H1 (cell line): ENCODE data around the gene FIP1L1. TPM values are rescaled to one million over a fixed set of nuclear protein-coding genes. Genes with fewer than 3 reads are reported as not detected.
A peak's percentile ranks its signal among the peaks of the same experiment; 100 is the strongest.

ENCODE experiments used
- CTCF ChIA-PET: fragments of 300-600 bp; sonication (Branson Sonifier 250); formaldehyde crosslinking; loops from one replicate; lab custom pipeline; 2021; ENCODE audit not compliant: partially characterized antibody; lab: Charles Lee
- POLR2A ChIA-PET: fragments of 300-600 bp; sonication (Branson Sonifier 250); formaldehyde crosslinking; loops from one replicate; lab custom pipeline; 2021; ENCODE audit warnings: inconsistent platforms; ENCODE audit not compliant: partially characterized antibody; lab: Charles Lee
- DNase-seq, 2 experiments: peaks; one replicate each; pipeline versions ENCODE4 v3.0.0 to v3.0.0-alpha.2; 2010 to 2022; ENCODE audit warnings: low spot score in 2 of 2, low read depth in 1 of 2, mixed read lengths in 1 of 2
- FAIRE-seq: peaks from 2 replicates; lab custom pipeline; 2011; peaks lifted over from hg19 to GRCh38; lab: Jason Lieb, UNC
- H2AFZ ChIP-seq: 2 replicates; pipeline ENCODE4 v1.8.1; 2012; ENCODE audit warnings: low read length, inconsistent platforms
- H2AK5ac ChIP-seq: 2 replicates; pipeline ENCODE4 v1.6.1; 2013; ENCODE audit warnings: low read depth, low read length
- H2BK120ac ChIP-seq: replicated peaks from 2 replicates; pipeline ENCODE3; 2013; ENCODE audit warnings: low read depth, low read length, inconsistent platforms
- H2BK12ac ChIP-seq: 2 replicates; pipeline ENCODE4 v1.6.1; 2013; ENCODE audit warnings: low read depth, low read length
- H2BK15ac ChIP-seq: 2 replicates; pipeline ENCODE4 v1.6.1; 2013; ENCODE audit warnings: low read length
- H2BK20ac ChIP-seq: 2 replicates; pipeline ENCODE4 v1.6.1; 2013; ENCODE audit warnings: low read length
- H2BK5ac ChIP-seq: 2 replicates; pipeline ENCODE4 v1.6.1; 2013; ENCODE audit warnings: low read depth, low read length
- H3K14ac ChIP-seq: 2 replicates; pipeline ENCODE4 v1.6.1; 2013; ENCODE audit warnings: inconsistent platforms; ENCODE audit not compliant: insufficient read length
- H3K18ac ChIP-seq: 2 replicates; pipeline ENCODE4 v1.6.1; 2013; ENCODE audit warnings: low read length; ENCODE audit errors: extremely low read depth
- H3K23ac ChIP-seq: 2 replicates; pipeline ENCODE4 v1.6.1; 2013; ENCODE audit warnings: inconsistent platforms; ENCODE audit not compliant: insufficient read length
- H3K23me2 ChIP-seq: 2 replicates; pipeline ENCODE4 v1.6.1; 2013; ENCODE audit warnings: low read depth, low read length
- H3K27ac ChIP-seq: 2 replicates; pipeline ENCODE4 v1.6.1; 2011; ENCODE audit warnings: low read depth, low read length, inconsistent platforms
- H3K27me3 ChIP-seq, 4 experiments: replicated peaks in 1 of 4; 1 replicate in 1 of 4; 2 replicates in 3 of 4; pipeline versions ENCODE4 v1.6.1 to v1.8.1; 2011 to 2013; ENCODE audit warnings: low read length in 3 of 4, mild to moderate bottlenecking in 3 of 4, inconsistent platforms in 2 of 4, mixed read lengths in 2 of 4, moderate library complexity in 1 of 4; ENCODE audit not compliant: control insufficient read depth in 3 of 4, insufficient read depth in 3 of 4; ENCODE audit errors: extremely low read depth in 1 of 4
- H3K36me3 ChIP-seq, 4 experiments: 2 replicates each; pipeline versions ENCODE4 v1.6.1 to v1.8.1; 2011 to 2013; ENCODE audit warnings: mild to moderate bottlenecking in 4 of 4, low read length in 3 of 4, moderate library complexity in 2 of 4, control low read depth in 1 of 4, inconsistent platforms in 1 of 4; ENCODE audit not compliant: insufficient read depth in 4 of 4, control insufficient read depth in 2 of 4
- H3K4ac ChIP-seq: replicated peaks from 2 replicates; pipeline ENCODE3; 2013; ENCODE audit warnings: low read length, low read depth, mixed read lengths, inconsistent platforms; ENCODE audit not compliant: insufficient read length
- H3K4me1 ChIP-seq, 4 experiments: replicated peaks in 1 of 4; 1 replicate in 1 of 4; 2 replicates in 3 of 4; pipeline versions ENCODE4 v1.6.1 to v1.8.1; 2011 to 2013; ENCODE audit warnings: low read length in 3 of 4, inconsistent platforms in 2 of 4, mixed read lengths in 1 of 4; ENCODE audit not compliant: insufficient read depth in 4 of 4, control insufficient read depth in 3 of 4
- H3K4me2 ChIP-seq, 2 experiments: 2 replicates each; pipeline versions ENCODE4 v1.6.1 to v1.8.1; 2011 to 2013; ENCODE audit warnings: low read depth in 2 of 2, low read length in 2 of 2, control low read depth in 1 of 2, inconsistent platforms in 1 of 2, mild to moderate bottlenecking in 1 of 2; ENCODE audit not compliant: insufficient read depth in 1 of 2
- H3K4me3 ChIP-seq, 4 experiments: fragments of 200-600, 300-600 bp in 1 of 4; sonication (generic), shearing (Covaris generic), sonication (Bioruptor Twin) in 1 of 4; 2 replicates each; pipeline versions ENCODE4 v1.5.1 to v1.8.1; 2011 to 2016; ENCODE audit warnings: low read length in 4 of 4, low read depth in 3 of 4, control low read depth in 2 of 4, inconsistent platforms in 2 of 4, mild to moderate bottlenecking in 2 of 4, mixed read lengths in 1 of 4, moderate library complexity in 1 of 4; ENCODE audit not compliant: insufficient read depth in 2 of 4; ENCODE audit errors: extremely low read depth in 1 of 4
- H3K56ac ChIP-seq: replicated peaks from 2 replicates; pipeline ENCODE3; 2013; ENCODE audit warnings: low read depth, mild to moderate bottlenecking, mixed read lengths, low read length, inconsistent platforms; ENCODE audit not compliant: insufficient read length
- H3K79me1 ChIP-seq: 2 replicates; pipeline ENCODE4 v1.6.1; 2013; ENCODE audit warnings: low read depth, low read length, control low read depth
- H3K79me2 ChIP-seq, 2 experiments: 2 replicates each; pipeline versions ENCODE4 v1.6.1 to v1.8.1; 2012 to 2013; ENCODE audit warnings: low read length in 2 of 2, mild to moderate bottlenecking in 2 of 2, inconsistent platforms in 1 of 2; ENCODE audit not compliant: insufficient read depth in 2 of 2, control insufficient read depth in 1 of 2
- H3K9ac ChIP-seq, 4 experiments: replicated peaks in 1 of 4; 1 replicate in 1 of 4; 2 replicates in 3 of 4; pipeline versions ENCODE4 v1.6.1 to v1.8.1; 2011 to 2013; ENCODE audit warnings: low read depth in 3 of 4, low read length in 3 of 4, control low read depth in 2 of 4, mild to moderate bottlenecking in 2 of 4, moderate library complexity in 2 of 4, inconsistent platforms in 1 of 4; ENCODE audit errors: extremely low read depth in 1 of 4
- H3K9me3 ChIP-seq, 2 experiments: 2 replicates each; pipeline versions ENCODE4 v1.6.1 to v1.8.1; 2012 to 2013; ENCODE audit warnings: mild to moderate bottlenecking in 2 of 2, moderate library complexity in 2 of 2, control low read depth in 1 of 2, inconsistent platforms in 1 of 2, low read depth in 1 of 2, low read length in 1 of 2, mixed read lengths in 1 of 2; ENCODE audit not compliant: insufficient read depth in 2 of 2
- H4K20me1 ChIP-seq, 2 experiments: replicated peaks in 1 of 2; 2 replicates each; pipeline versions ENCODE3 to v1.8.1; 2011 to 2013; ENCODE audit warnings: inconsistent platforms in 2 of 2, low read length in 2 of 2, mild to moderate bottlenecking in 1 of 2; ENCODE audit not compliant: insufficient read depth in 2 of 2, control insufficient read depth in 1 of 2
- H4K5ac ChIP-seq: 2 replicates; pipeline ENCODE4 v1.6.1; 2013; ENCODE audit warnings: low read length, low read depth, mixed read lengths, inconsistent platforms; ENCODE audit not compliant: insufficient read length
- H4K8ac ChIP-seq: 2 replicates; pipeline ENCODE4 v1.8.0; 2013; ENCODE audit warnings: mild to moderate bottlenecking, moderate library complexity, low read length, inconsistent platforms; ENCODE audit not compliant: insufficient read depth; ENCODE audit errors: extremely low read depth
- H4K91ac ChIP-seq: replicated peaks from 2 replicates; pipeline ENCODE3; 2013; ENCODE audit warnings: low read length, mixed read lengths, inconsistent platforms; ENCODE audit not compliant: insufficient read length
- CBX8 ChIP-seq: fragments of 300-800, 300-1000 bp; sonication (generic); IDR thresholded peaks from 2 replicates; pipeline ENCODE4 v1.7.1; 2016; ENCODE audit warnings: low read depth, low read length, borderline replicate concordance
- CTBP2 ChIP-seq: IDR thresholded peaks from 2 replicates; pipeline ENCODE4 v1.7.0; 2011; ENCODE audit warnings: borderline replicate concordance, mild to moderate bottlenecking, moderate library complexity, mixed read lengths, low read length; ENCODE audit not compliant: insufficient read depth, insufficient read length
- SIX5 ChIP-seq: IDR thresholded peaks from 2 replicates; pipeline ENCODE4 v1.6.1; 2011; ENCODE audit warnings: mild to moderate bottlenecking, low read depth, low read length
- SP1 ChIP-seq: IDR thresholded peaks from 2 replicates; pipeline ENCODE4 v1.6.1; 2011; ENCODE audit warnings: low read depth, low read length
- WGBS, 2 experiments: shearing (Covaris generic) in 1 of 2; methylation state at CpG; one replicate each; pipeline versions ENCODE4 v1.1.6 to v1.1.7; 2013 to 2015; ENCODE audit warnings: low lambda C conversion rate in 2 of 2, mixed read lengths in 2 of 2, inconsistent platforms in 1 of 2, low coverage in 1 of 2, missing lambda C conversion rate in 1 of 2; ENCODE audit not compliant: insufficient replicate concordance in 2 of 2, insufficient coverage in 1 of 2, insufficient read length in 1 of 2; ENCODE audit errors: extremely low coverage in 1 of 2, missing lambda C conversion rate in 1 of 2; 5-methylcytosine and 5-hydroxymethylcytosine counted together
- polyA plus RNA-seq, 7 experiments: library from polyadenylated mRNA; depleted of rRNA in 3 of 7; stranded (reverse) in 5 of 7; unstranded in 2 of 7; fragments of >200 nt in 5 of 7; fragments of 200-250 nt in 2 of 7; gene quantifications; 1 replicate in 5 of 7; 2 replicates in 1 of 7; 4 replicates in 1 of 7; pipeline versions ENCODE4 v1.2.1 to v1.2.3, GENCODE V29; 2011 to 2013; ENCODE audit warnings: missing spikeins in 2 of 7, mixed read lengths in 2 of 7
- total RNA-seq: library from RNA; stranded (reverse); fragmentation: NEBNext Ultra II Directional; extraction: Animal tissue kit (Norgen Biotek cat#: 25700); gene quantifications from 2 replicates; pipeline ENCODE4 v1.2.1, GENCODE V29; 2021

The FIP1L1 gene
- total and polyA plus RNA-seq, 2 of the 8 experiments (the other 6 are each of a cell fraction or from before 2014, with no cell fraction given), result 19.5 to 53.7 TPM

DNA sequence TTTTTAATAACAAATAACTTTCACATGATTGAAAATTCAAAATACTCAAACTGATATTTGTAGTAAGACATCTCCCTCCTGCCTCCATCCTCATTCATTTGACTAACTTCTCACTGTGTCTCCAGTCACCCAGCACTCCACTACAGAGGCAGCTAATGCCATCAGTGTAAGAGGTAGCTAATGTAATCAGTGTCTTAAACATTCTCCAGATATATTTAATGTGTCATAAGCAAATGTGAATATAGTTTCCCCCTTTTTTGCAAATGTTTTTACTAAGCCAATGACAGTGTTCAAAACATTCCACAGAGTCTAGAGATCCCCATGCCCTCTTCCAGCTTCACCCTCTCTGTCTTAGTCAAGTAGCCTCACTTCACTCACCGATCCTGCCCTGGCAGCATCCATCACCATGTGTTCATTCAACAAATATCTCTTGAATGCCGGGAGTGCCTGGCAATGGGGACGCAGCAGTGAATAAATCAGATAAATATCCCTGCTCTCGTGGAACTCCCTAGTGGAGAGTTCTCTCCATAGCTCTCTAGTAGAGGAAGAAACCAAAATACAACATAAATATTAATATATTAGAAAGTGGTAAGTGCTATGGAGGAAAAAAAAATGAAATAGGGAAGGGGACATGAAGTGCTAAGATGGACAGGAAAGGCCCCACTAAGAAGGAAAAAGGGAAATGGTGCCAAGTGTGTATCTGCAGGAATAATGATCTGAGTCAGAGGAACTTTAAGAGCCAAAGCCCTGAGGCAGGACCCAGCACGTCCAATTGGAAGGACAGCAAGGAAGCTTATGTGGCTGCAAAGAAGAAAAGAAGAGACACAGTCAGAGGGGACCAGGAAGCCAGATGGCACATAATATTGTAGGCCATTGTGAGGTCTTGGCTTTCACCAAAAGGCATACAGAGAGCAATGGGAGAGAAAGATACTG lies 30.3 kb upstream of the FIP1L1 start:
- Histone ChIP-seq H2BK20ac (no peak overlapping the region), H4K20me1 (no peaks in the 10 kb centered on the region), H3K27me3 (no peaks in the 10 kb centered on the region), H2BK5ac (no peak overlapping the region), H3K9me3 (no peaks in the 10 kb centered on the region), H3K79me2 (no peaks in the 10 kb centered on the region), H3K56ac (no peak overlapping the region), H3K14ac (no peak overlapping the region), H3K9ac (no peak overlapping the region), H2AFZ (no peak overlapping the region), H2AK5ac (no peak overlapping the region), H3K4me1 (no peaks in the 10 kb centered on the region), H3K23ac (no peak overlapping the region), H4K8ac (no peak overlapping the region), H3K36me3 (no peaks in the 10 kb centered on the region), H3K18ac (no peak overlapping the region), H3K23me2 (no peaks in the 10 kb centered on the region), H2BK12ac (peak overlapping the region; percentile 39; the same call in 1 of the 2 replicates), H3K4ac (no peak overlapping the region), H4K5ac (no peak overlapping the region), H3K79me1 (no peaks in the 10 kb centered on the region), H2BK15ac (no peak overlapping the region), H4K91ac (no peak overlapping the region), H3K27ac (no peak overlapping the region), H2BK120ac (no peak overlapping the region), H3K4me2 (no peak overlapping the region), H3K4me3 (no peak overlapping the region)
- ChIA-PET CTCF (no interaction called here), POLR2A (no interaction called here)
- WGBS, 2 experiments, result 85% methylated on average over 5 of the region's 5 CpGs; no CpG with 5 or more reads in 1 of the 2 experiments
- no peak for DNase-seq
- FAIRE-seq, result no peak
- TF ChIP-seq SP1, result no peak
- no peak for TF ChIP-seq SIX5
- TF ChIP-seq CTBP2, result no peak
- no peak for TF ChIP-seq CBX8
